Spinal cord (tissue), 10 donors: ENCODE results near the gene C1QTNF8. TPM values are rescaled to one million over a fixed set of nuclear protein-coding genes. Genes with fewer than 3 reads are reported as not detected.
A peak's percentile ranks its signal among the peaks of the same experiment; 100 is the strongest.

Experiments
- DNase-seq, 6 donors: peaks; one replicate each; pipeline versions ENCODE4 v3.0.0 to v3.0.0-alpha.2; 2013 to 2015; ENCODE audit warnings: low spot score in 6 of 6, low read depth in 4 of 6
- H3K27ac ChIP-seq: one replicate; pipeline ENCODE4 v1.5.1; 2013; ENCODE audit warnings: low read depth, low read length, control low read depth
- H3K27me3 ChIP-seq: one replicate; pipeline ENCODE4 v1.6.1; 2013; ENCODE audit warnings: low read length; ENCODE audit not compliant: control insufficient read depth, insufficient read depth
- H3K36me3 ChIP-seq: one replicate; pipeline ENCODE4 v1.6.1; 2013; ENCODE audit warnings: low read length; ENCODE audit not compliant: control insufficient read depth, insufficient read depth
- H3K4me1 ChIP-seq: one replicate; pipeline ENCODE4 v1.6.1; 2013; ENCODE audit warnings: low read length; ENCODE audit not compliant: control insufficient read depth, insufficient read depth
- H3K4me3 ChIP-seq: one replicate; pipeline ENCODE4 v1.5.1; 2013; ENCODE audit warnings: low read depth, low read length, control low read depth
- H3K9me3 ChIP-seq: one replicate; pipeline ENCODE4 v1.6.1; 2013; ENCODE audit warnings: low read length; ENCODE audit not compliant: control insufficient read depth, insufficient read depth
- WGBS: methylation state at CpG from one replicate; pipeline ENCODE4 v1.1.5; 2013; ENCODE audit warnings: missing lambda C conversion rate; ENCODE audit not compliant: insufficient coverage; 5-methylcytosine and 5-hydroxymethylcytosine counted together
- polyA plus RNA-seq, 2 donors: library from polyadenylated mRNA; unstranded; fragments of 120-200 nt; gene quantifications; one replicate each; pipeline ENCODE4 v1.2.1, GENCODE V29; 2013; ENCODE audit not compliant: insufficient read length in 2 of 2
- total RNA-seq, 2 donors: library from RNA; depleted of rRNA in 1 of 2; stranded (reverse); fragments of 120-200 nt in 1 of 2; fragments of >200 nt in 1 of 2; gene quantifications; one replicate each; pipeline versions ENCODE4 v1.2.3 to v1.2.4, GENCODE V29; 2013 to 2014
- donor health status: healthy.

C1QTNF8 gene
- total and polyA plus RNA-seq, 4 donors, result 0.17 to 0.59 (median 0.24) TPM

- no peak overlapping the region for H3K4me3 ChIP-seq
- no peaks in the 10 kb centered on the region for H3K27me3 ChIP-seq
- peaks cover 8% of the 10 kb centered on the region for H3K4me1 ChIP-seq
- 80% methylated on average over 24 of the region's 24 CpGs for WGBS
- peak in 1 of 6 donors; percentile 48 for DNase-seq
- no peaks in the 10 kb centered on the region for H3K36me3 ChIP-seq
- no peaks in the 10 kb centered on the region for H3K9me3 ChIP-seq
- no peak overlapping the region for H3K27ac ChIP-seq
Measured at GRCh38 chr16:1137604-1138003, 41.6 kb upstream of the C1QTNF8 start.

- no peaks in the 10 kb centered on the region for H3K27me3 ChIP-seq
- no peak overlapping the region for H3K4me3 ChIP-seq
- no peaks in the 10 kb centered on the region for H3K36me3 ChIP-seq
- no peaks in the 10 kb centered on the region for H3K9me3 ChIP-seq
- H3K27ac ChIP-seq, result no peak overlapping the region
- no peak for DNase-seq
- no peaks in the 10 kb centered on the region for H3K4me1 ChIP-seq
- WGBS, result no CpG with 5 or more reads among the region's 3 CpGs
Measured at GRCh38 chr16:1135459-1135825, 39.4 kb upstream of the C1QTNF8 start.

DNA sequence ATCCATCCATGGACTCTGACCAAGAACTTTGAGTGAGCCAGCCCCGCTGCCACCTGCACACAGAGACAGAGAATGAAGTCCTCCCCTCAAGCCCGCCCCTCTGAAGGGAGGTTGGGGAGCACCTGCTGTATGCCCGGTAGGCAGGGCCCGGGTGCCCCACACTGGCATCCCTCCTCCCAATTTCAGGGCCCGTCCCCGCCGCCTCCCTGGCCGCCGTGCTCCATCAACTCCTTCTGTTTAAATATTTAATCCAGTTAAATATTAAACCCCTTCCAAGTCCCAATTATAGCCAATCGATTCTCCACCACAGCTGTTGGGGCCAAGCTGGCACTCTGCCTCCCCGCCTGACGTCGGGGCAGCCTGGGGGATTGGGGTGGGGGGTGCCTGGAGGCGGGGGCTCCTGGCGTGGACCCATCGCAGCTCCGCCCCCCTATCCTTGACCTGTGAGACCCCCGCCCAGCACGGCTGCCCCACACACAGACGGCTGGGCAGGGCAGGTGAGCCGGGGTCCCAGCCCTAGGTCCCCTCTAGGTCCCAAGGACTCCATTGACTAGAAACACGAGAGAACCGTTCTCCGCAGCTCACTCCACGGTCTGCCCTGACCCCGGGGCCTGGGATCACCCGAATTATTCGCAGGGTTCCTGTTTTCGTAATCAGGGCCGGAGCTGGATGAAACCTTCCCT, 38.9 kb upstream of the C1QTNF8 start:
- H3K27me3 ChIP-seq, result no peaks in the 10 kb centered on the region
- no peaks in the 10 kb centered on the region for H3K36me3 ChIP-seq
- H3K4me1 ChIP-seq, result no peaks in the 10 kb centered on the region
- H3K9me3 ChIP-seq, result no peaks in the 10 kb centered on the region
- no peak for DNase-seq
- H3K4me3 ChIP-seq, result no peak overlapping the region
- H3K27ac ChIP-seq, result no peak overlapping the region
- 76% methylated on average over 23 of the region's 30 CpGs for WGBS

DNA sequence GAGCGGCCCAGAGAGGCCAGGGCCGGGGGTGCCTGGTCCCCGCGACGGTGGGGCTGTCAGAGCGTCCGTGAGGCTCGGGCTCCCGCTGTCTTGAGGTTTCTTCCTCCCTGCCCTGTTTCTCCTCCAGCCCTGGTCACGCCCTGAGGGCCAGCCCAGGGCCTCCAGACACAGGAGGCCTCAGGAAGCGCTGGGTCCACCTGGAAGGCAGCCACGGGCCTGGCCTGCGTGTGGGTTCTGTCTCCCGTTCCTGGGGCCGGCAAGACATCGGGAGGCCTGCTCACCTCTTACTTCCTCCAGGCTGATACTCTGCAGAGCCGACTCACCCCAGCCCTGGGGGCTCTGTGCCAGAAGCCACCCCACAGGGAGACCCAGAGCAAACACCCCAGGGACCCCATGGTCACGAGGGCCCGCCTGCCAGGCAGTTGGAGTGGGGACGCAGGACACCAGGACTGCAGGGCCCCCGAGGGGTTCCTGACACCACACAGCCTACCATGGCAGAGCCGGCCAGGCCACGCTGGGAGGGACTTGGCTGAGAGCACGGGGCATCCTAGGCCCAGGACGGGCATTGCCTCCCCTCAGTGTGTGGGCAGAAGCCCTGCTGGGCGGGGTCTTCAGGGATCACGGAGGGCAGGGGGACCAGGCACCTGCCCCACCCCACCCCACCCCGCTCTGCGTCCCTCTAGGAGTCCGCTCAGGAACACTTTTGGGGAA, 37.9 kb upstream of the C1QTNF8 start:
- no peak for DNase-seq
- 73% methylated on average over 21 of the region's 30 CpGs for WGBS
- no peaks in the 10 kb centered on the region for H3K36me3 ChIP-seq
- no peak overlapping the region for H3K4me3 ChIP-seq
- H3K27ac ChIP-seq, result no peak overlapping the region
- H3K27me3 ChIP-seq, result no peaks in the 10 kb centered on the region
- H3K9me3 ChIP-seq, result no peaks in the 10 kb centered on the region
- H3K4me1 ChIP-seq, result no peaks in the 10 kb centered on the region

GRCh38 chr16:1133271-1133670, 37.2 kb upstream of the C1QTNF8 start:
- Histone ChIP-seq H3K4me1 (no peaks in the 10 kb centered on the region), H3K36me3 (no peaks in the 10 kb centered on the region), H3K9me3 (no peaks in the 10 kb centered on the region), H3K27ac (no peak overlapping the region), H3K27me3 (no peaks in the 10 kb centered on the region), H3K4me3 (no peak overlapping the region)
- 91% methylated on average over 18 of the region's 18 CpGs for WGBS
- no peak for DNase-seq

- Histone ChIP-seq H3K9me3 (no peaks in the 10 kb centered on the region), H3K27me3 (no peaks in the 10 kb centered on the region), H3K4me3 (no peak overlapping the region), H3K27ac (no peak overlapping the region), H3K4me1 (no peaks in the 10 kb centered on the region), H3K36me3 (no peaks in the 10 kb centered on the region)
- no peak for DNase-seq
- 53% methylated on average over 15 of the region's 15 CpGs for WGBS
Measured at GRCh38 chr16:1132431-1132830, 36.4 kb upstream of the C1QTNF8 start.

DNA sequence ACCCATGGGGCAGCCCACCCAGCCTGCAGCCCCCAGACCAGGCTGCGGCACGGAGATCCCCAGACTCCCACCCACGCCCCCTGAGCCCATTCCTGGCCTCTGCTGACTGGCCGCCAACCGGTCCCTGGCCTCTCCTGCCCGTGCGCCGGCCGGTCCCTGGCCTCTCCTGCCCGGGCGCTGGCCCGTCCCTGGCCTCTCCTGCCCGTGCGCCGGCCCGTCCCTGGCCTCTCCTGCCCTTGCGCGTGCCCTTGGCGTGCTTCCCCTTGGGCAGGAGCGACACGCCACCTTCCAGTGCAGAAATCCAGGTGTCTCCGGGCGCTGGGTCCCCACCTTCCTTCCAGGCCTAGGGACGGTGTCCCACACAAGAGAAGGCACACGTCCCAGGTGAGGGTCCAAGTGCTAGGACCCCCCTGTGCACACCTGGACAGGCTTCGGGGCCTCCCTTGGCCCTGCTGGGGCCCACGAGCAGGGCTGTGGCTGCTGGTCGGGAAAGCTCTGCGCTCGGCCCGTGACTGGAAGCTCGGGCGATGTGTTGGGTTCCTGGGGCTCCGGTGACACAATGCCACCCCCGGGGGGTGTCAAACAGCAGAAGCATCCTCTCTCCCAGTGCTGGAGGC, 35.4 kb upstream of the C1QTNF8 start:
- no peaks in the 10 kb centered on the region for H3K27me3 ChIP-seq
- H3K4me3 ChIP-seq, result no peak overlapping the region
- H3K36me3 ChIP-seq, result no peaks in the 10 kb centered on the region
- no peak overlapping the region for H3K27ac ChIP-seq
- 94% methylated on average over 34 of the region's 35 CpGs for WGBS
- H3K9me3 ChIP-seq, result no peaks in the 10 kb centered on the region
- no peak for DNase-seq
- H3K4me1 ChIP-seq, result peaks cover 4% of the 10 kb centered on the region

DNA sequence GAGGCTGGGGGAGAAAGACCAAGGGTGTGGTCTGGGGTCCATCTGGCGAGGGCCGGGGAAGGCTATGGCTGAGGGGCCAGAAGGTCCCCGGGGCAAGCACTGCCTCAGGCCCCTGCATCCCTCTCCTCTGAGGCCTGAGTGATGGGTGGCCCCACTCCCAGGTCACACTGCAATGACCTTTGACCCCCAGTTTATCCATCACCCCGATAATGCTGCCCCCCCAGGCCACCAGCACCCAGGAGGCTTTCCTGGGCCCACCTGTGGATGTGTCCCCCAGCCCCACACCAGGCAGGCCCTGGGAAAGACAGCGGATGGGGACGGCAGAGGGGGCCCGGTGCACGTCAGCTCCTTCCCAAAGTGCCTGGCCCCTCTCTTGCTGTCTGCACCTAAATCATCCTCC, 34.3 kb upstream of the C1QTNF8 start:
- no peak overlapping the region for H3K4me3 ChIP-seq
- H3K9me3 ChIP-seq, result no peaks in the 10 kb centered on the region
- no peak for DNase-seq
- WGBS, result 90% methylated on average over 5 of the region's 8 CpGs
- no peak overlapping the region for H3K27ac ChIP-seq
- H3K27me3 ChIP-seq, result no peaks in the 10 kb centered on the region
- H3K4me1 ChIP-seq, result peaks cover 14% of the 10 kb centered on the region
- H3K36me3 ChIP-seq, result no peaks in the 10 kb centered on the region

GRCh38 chr16:1129106-1129960, 33.3 kb upstream of the C1QTNF8 start:
- 92% methylated on average over 46 of the region's 48 CpGs for WGBS
- H3K9me3 ChIP-seq, result no peaks in the 10 kb centered on the region
- no peak overlapping the region for H3K27ac ChIP-seq
- H3K4me1 ChIP-seq, result peaks cover 24% of the 10 kb centered on the region
- H3K27me3 ChIP-seq, result no peaks in the 10 kb centered on the region
- H3K4me3 ChIP-seq, result no peak overlapping the region
- DNase-seq, result no peak
- no peaks in the 10 kb centered on the region for H3K36me3 ChIP-seq
